Dermis microvascular lymphatic vessel endothelial cell (primary cell): Measurements from ENCODE around the gene LRRC36. TPM values are rescaled to one million over a fixed set of nuclear protein-coding genes. Genes with fewer than 3 reads are reported as not detected.

Experiments used
- DNase-seq, 2 donors: peaks; one replicate each; pipeline versions ENCODE4 v3.0.0 to v3.0.0-alpha.2; 2010; ENCODE audit warnings: low read depth in 2 of 2
- total RNA-seq: library from RNA; depleted of rRNA; stranded (reverse); fragments of >200 nt; gene quantifications from 2 replicates; pipeline ENCODE4 v1.2.1, GENCODE V29; 2014

LRRC36 gene
- total RNA-seq, 1 donor from 2014 or later, result 0.13 TPM

DNA sequence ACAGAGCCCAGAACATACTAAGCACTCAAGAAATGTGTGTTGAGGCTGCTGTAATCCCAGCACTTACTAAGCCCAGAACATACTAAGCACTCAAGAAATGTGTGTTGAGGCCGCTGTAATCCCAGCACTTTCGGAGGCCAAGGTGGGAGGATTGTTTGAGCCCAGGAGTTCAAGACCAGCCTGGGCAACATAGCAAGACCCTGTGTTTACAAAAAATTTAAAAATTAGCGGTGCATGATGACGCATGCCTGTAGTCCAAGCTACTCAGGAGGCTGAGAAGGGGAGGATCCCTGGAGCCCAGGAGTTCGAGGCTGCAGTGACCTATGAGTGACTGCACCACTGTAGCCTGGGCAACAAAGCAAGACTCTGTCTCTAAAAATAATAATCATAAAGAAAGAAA, 96.4 kb downstream of the LRRC36 start:
- no peak for DNase-seq

DNA sequence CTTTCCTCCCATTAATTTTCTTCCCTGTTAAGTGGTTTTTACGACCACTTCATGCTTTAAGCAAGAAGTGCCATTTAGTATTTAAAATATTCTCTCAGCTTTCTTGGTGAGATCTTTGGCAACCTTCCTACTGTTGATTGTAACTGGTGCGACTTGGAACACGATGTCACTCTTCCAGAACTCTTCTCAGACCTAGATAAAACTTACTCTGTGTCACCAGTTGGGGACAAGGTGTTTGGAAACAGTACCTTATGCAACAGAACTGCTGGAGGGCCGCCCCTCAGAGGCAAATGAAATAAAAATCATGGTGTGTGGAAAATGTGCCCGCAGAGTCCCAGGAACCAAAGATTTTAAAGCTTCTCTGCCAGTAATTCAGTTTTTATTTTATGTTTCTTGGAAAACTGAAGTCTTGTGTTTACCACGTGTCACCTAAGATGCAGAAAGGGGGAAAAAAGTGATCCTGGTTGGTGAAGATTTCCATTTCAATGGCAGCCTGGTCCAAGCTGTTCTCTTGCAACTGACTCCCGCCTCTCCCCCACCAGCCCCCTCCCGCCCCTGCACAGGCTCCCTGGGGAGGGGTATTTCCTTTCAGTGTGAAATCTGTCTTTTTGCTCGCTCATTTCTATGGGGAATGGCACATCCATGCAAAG, 97.1 kb downstream of the LRRC36 start:
- no peak for DNase-seq

DNA sequence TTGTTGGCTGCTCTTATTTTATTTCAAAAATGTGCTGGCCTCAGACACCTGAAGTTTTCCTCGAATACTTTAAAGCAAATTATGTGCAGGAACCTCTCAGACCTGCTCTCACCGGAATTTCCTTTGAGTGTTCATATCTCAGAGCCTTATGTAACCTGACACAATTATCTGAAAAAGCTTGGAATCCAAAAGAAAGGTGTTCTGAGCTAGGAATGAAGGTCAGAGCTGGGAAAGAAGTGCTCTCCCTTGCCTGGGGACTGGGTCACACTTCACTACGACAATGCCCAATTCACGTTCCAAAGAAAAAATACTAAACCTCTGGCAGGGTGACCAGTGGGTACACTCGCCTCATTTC, 97.6 kb downstream of the LRRC36 start:
- DNase-seq, result no peak

DNA sequence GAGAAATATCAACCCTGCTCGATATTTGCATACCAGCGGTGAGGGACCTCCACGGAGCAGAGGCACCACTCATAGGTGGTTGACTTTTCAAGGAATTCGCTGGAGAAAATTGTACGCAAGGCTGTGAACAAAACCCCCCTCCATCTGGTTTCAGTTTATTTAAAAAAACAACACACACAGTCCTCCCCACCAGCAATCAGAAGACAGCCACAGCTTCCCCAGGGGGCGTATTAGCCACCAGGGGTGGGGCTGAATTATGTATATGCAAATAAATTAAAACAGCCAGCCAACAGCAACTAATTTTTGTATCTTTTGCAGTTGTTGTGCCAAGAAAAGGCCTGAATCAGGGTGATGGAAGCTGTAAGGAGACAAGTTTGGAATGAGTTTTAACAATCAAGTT, 98.4 kb downstream of the LRRC36 start:
- no peak for DNase-seq

DNA sequence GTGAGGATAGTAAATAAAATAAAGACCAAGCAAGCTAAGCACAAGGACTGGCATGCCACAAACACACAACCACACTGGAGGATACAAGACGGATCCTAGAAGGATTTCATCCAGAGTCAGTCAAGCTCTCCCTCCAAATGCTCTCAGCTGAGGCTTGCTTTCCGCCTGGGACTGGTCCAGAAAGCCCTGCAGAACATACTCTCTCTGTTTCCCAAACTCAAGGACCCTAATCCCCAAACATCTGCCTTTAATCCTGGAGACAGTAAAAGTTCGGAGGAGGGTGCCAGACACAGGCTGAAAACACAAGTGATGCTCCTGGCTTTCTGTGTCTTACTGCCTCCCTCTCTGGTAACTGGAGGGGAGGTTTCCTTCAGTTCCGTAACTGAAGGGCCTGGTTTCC, 99.0 kb downstream of the LRRC36 start:
- DNase-seq, result no peak

DNA sequence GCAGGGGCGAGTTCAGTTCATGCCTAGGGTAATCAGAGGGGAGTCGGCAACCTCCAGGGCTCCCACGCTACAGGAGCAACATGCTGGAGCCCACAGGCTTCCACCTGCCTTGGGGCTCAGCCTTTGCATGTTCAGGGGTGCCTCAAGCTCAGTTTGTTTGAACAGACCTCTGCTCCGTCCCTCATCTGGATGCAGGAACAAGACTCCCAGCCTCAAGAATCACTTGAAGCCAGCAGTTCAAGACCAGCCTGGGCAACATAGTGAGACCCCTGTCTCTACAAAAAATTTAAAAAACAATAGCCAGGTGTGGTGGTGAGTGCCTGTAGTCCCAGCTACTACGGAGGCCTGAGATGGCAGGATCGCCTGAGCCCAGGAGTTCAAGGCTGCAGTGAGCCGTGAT, 99.4 kb downstream of the LRRC36 start:
- no peak for DNase-seq

DNA sequence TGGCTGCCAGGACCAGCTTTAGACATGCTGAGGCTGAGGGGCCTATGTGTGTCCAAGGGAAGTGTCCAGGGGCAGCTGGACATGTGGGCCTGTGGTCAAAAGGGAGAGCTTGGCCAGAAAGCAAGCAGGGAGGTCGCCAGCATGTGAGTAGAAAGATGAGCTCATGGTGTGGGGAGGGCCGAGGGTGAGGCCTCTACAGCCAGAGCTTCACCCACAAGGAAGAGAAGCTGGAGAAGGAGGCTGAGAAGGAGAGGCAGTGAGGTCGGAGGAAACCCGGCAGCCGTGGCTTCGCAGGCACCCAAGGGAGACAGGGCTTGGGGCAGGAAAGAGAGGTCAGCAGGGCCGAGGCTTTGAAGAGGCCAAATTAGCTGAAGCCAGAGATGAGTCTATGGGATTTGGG, 100.3 kb downstream of the LRRC36 start:
- DNase-seq, result no peak

DNA sequence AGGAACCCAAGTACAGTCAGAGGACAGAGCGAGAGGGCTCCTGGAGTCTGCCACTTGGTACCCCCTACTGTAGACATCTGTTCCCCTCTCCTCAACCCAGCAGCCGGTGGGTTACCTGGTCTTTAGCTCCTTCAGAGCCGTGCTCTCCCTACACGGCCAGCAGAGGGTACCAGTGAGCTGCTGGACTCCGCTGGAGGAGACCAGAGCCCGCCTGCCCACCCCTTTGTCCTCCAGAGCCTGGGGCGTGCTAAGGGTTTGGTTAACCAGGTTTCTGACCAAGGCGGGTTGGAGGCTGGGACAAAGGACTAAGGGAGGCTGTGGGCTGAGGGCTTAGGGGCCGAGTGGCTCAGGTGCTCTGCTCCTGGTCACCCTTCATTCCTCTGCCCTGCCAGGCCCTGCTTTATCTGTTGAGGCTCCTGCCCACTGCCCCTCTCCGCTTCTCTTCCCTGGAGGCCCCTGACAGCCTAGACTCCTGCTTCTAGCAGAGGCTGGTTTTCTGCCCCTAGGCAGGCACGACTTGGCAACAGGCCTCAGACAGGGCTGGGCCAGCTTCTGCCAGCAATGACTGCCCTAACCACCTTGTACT, 101.6 kb downstream of the LRRC36 start:
- DNase-seq, result peak in 1 of 2 donors; percentile 69

DNA sequence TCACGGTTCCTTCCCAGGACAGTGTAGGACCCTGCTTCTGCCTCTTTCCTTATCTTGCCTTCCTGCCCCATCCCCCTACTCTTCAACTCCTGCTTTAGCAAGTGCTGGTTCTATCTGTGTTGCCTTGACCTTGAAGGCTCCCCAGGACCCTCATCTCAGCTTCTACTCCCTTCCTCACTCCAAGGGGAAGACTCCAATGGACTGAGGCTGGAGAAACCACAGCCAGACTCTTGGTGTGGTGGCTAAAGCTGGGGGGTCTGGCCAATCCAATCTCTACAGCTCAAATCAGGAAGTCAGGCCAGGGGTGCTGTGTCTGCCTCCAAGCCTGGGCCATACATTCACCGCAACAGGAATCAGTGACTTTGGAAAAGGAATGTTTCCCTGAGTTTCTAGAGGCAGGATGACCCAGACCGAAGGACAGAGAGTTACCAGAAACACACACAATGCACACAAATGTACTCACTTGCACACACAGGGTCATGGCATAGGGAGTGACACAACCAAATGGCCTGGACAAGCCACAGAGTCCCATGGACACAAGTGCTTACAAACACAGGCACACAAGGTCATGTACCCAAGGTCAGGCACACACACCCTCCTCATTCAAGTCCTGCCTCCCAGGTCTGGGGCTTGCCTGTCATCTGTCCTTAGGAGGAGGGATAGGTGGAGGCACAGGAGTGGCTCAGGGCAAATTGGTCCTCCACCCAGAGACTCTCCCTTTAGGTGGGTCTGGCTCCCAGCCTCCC, 102.6 kb downstream of the LRRC36 start:
- DNase-seq, result no peak

DNA sequence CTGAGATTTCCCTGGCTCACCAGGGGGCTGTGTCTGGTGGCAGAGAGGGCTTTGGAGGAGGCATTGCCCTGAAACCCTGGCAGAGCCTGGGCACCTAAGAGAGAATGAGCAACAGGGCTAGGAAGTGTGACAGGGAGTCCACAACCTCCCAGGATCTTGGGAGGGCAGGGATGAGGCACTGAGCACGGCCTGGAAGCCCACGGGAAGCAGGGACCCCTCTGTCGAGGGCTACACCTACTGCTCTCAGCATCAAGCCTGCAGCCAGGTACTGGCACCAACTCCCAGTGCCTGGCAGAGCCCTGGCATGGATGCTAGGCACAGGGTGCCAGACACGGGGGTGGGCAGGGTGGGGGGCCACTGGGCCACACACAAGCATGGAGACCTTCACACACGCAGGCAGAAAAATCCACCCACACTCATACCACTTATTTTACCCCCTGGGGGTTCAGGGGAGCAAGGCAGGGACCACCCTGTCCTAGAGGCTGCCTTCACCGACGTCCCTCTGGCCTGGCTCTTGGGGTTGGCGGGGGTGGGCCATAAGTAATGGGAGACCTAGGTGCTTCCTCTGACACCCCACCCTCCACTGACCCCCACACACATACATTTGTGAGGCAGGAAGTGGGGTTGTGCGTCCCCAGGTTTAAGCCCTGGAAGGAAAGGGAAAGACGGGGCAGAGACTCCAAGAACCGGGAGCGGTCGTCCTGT, 103.3 kb downstream of the LRRC36 start:
- no peak for DNase-seq

DNA sequence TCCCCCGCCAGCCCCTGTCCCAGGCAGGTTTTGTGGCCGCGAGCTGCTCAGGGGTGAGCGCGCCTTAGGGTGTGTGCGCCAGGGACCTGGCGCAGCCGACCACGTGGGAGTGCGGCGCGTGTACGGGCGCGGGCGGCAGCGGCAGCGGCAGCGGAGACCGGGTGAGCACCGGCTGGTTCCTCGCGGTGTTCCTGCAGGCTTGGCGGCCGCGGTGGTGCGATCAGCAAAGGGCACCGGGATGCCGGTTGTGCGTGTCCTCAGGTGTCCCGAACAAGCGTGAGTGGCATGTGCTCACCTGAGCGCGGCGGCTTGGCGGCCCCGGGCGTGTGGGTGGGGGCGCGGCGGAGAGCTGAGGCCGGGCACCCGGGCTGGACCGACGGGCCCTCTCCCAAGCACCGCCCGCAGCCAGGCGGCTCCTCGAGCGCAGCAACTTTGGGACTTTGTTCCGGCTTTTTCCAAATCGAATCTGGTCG, 103.9 kb downstream of the LRRC36 start:
- peak in 1 of 2 donors; percentile 14 for DNase-seq

DNA sequence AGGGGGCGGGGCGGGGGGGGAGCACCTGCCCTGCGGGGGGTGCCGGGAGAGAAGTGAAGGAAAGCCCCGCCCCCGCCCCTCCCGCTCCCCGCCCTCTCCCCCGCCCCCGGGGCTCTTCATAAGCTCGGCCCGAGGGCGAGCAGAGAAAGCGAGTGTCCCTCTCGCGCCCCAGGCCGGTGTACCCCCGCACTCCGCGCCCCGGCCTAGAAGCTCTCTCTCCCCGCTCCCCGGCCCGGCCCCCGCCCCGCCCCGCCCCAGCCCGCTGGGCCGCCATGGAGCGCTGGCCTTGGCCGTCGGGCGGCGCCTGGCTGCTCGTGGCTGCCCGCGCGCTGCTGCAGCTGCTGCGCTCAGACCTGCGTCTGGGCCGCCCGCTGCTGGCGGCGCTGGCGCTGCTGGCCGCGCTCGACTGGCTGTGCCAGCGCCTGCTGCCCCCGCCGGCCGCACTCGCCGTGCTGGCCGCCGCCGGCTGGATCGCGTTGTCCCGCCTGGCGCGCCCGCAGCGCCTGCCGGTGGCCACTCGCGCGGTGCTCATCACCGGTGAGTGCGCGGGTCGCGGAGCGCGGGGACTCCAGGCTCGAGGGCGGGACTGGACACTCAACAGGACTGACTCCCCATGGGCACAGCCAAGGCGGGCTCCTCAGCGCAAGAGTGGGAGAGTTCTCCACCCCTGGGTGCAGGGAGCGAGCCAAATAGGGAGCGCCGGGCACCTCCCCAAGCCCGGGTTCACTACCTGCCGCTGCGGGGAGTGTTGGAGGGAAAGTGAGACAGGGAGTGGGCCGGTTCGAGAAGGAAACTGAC, 104.6 kb downstream of the LRRC36 start, which contains the start of gene HSD11B2:
HSD11B2 (plus strand) TSS at position 145 of the 798 bp plus-strand sequence; CDS start at position 273, 128 bp downstream.
- peak in 1 of 2 donors; percentile 78 for DNase-seq

DNA sequence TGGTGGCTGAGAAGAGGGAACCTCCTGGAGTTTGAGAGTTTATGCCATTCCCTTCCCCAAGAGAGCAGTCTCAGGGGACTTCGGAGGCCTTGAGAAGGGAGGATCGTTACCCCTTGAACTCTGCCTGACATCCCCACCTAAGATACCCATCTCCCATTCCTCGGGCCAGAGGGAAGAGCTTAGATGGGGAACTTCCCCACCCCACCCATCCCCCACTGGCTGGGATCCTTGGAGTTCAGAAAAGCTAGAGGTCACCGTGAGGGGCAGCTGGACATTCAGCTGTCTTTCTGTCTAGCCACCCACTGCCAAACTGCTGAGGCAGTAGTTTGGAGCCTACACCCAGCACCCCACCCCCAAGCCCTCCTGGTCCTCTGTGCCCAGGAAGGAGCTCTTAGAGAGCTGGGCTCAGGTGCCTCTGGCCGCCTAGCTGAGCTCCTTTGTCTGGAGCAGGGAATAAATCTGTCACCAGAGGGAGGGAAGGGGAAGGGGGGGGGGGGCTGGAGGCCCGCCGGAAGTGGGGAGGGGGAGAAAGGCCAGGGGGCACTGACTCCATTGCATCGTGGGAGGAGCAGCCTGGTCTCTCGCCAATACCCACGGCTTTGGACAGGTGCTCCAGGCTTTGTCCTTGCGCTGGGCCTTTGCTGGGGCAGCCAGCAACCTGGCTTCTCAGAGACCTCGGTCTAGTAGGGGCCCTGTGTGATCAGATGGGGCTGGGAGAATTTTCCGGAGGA, 105.3 kb downstream of the LRRC36 start:
- no peak for DNase-seq

DNA sequence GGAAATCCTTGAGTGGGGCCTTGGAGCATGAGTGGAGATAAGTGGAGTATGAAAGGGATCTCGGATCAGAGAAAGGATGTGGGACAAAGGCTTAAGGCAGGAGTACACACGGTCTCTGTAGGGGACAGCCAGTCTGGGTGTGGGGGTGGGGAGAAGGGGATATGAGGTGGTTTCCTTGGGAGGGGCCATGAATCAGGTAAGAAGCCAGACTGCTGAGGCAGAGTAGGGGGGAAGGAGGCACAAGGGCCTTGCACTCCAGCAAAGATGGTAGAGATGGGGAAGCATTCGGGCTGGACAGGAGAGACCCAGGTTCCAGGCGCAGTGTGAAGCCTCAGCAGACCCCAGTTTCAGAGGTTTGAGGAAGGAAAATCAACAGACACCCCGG, 105.9 kb downstream of the LRRC36 start:
- DNase-seq, result no peak

DNA sequence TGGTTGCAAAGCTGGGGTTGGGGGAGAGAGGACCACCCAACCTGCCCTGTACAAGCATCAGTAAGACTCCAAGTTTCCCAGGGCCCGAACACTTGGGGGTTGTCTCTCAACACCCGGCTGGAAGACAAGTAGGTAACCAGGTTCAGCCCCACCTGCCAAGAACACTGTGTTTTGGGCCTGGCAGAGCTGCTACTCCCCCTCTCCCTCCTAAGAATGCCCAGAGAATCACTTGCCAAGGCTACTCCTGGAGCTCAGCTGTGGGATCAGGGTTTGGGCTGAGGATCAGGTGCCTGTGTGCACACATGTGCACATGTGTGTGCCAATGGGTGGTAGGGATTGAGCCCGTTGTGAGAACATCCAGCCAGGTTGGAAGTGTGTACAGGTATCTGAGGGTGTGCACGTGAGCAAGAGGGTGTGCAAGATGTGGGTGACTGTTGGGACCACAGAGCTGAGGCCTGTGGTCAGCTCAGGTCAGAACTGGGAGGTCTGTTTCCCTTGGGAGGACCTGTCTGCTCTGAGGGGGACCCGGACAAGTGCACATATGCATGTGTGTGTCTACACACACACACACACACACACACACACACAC, 106.6 kb downstream of the LRRC36 start:
- no peak for DNase-seq

Other genes starting within 250 kb of the LRRC36 start
- 9.6 and 15.0 TPM in 2 replicates for gene PHAF1, start 216.9 kb upstream of the LRRC36 start, total RNA-seq
- 2.4 and 6.3 TPM in 2 replicates for gene B3GNT9, start 175.8 kb upstream of the LRRC36 start, total RNA-seq
- 12.1 and 17.2 TPM in 2 replicates for gene TRADD, start 166.9 kb upstream of the LRRC36 start, total RNA-seq
- gene FBXL8, start 166.9 kb upstream of the LRRC36 start, total RNA-seq, result 4.2 and 7.1 TPM in 2 replicates
- 0.77 and 1.1 TPM in 2 replicates for gene HSF4, start 162.1 kb upstream of the LRRC36 start, total RNA-seq
- gene NOL3, start 156.3 kb upstream of the LRRC36 start, total RNA-seq, result 5.8 and 6.8 TPM in 2 replicates
- 6.7 and 8.1 TPM in 2 replicates for gene MATCAP1, start 142.9 kb upstream of the LRRC36 start, total RNA-seq
- gene EXOC3L1, start 136.7 kb upstream of the LRRC36 start, total RNA-seq, result 38.8 and 57.7 TPM in 2 replicates
- gene E2F4, start 134.7 kb upstream of the LRRC36 start, total RNA-seq, result 58.8 and 64.5 TPM in 2 replicates
- 0.64 and 1.0 TPM in 2 replicates for gene ELMO3, start 127.7 kb upstream of the LRRC36 start, total RNA-seq
- gene TMEM208, start 99.7 kb upstream of the LRRC36 start, total RNA-seq, result 23.6 and 28.1 TPM in 2 replicates
- gene FHOD1, start 79.3 kb upstream of the LRRC36 start, total RNA-seq, result 15.0 and 18.2 TPM in 2 replicates
- 0.39 and 0.51 TPM in 2 replicates for gene SLC9A5, start 77.8 kb upstream of the LRRC36 start, total RNA-seq
- 9.2 and 11.6 TPM in 2 replicates for gene PLEKHG4, start 47.3 kb upstream of the LRRC36 start, total RNA-seq
- under 0.01 TPM in 1 of 2 replicates, not detected in the other for gene KCTD19, start 74 bp upstream of the LRRC36 start, total RNA-seq
- gene TPPP3, start 66.7 kb downstream of the LRRC36 start, total RNA-seq, result under 0.01 TPM in 2 replicates
- gene ZDHHC1, start 89.7 kb downstream of the LRRC36 start, total RNA-seq, result 3.1 and 6.4 TPM in 2 replicates
- not detected in 2 replicates for gene HSD11B2, start 104.3 kb downstream of the LRRC36 start, total RNA-seq
- 86.7 and 153 TPM in 2 replicates for gene ATP6V0D1, start 154.3 kb downstream of the LRRC36 start, total RNA-seq
- gene AGRP, start 156.7 kb downstream of the LRRC36 start, total RNA-seq, result not detected in 2 replicates
- gene RIPOR1, start 202.0 kb downstream of the LRRC36 start, total RNA-seq, result 25.0 and 44.0 TPM in 2 replicates
- 22.6 and 26.8 TPM in 2 replicates for gene CTCF, start 235.7 kb downstream of the LRRC36 start, total RNA-seq